PC-3 (cell line): ENCODE results near the gene PAPPA. TPM values are rescaled to one million over a fixed set of nuclear protein-coding genes. Genes with fewer than 3 reads are reported as not detected.

ENCODE experiments used
- ATAC-seq: fragments of 200-7000 bp; cut with Tn5 transposase; 2 replicates; pipeline ENCODE4 v1.9.1; 2020; ENCODE audit warnings: mild to moderate bottlenecking, moderate library complexity
- BruUV-seq: library from RNA; stranded (reverse); fragments of 400-500 nt; replicated peaks from 2 replicates; lab custom pipeline; 2021; lab: Mats Ljungman, UMichigan
- CTCF ChIA-PET: fragments of 300-600 bp; sonication (Branson Sonifier 250); formaldehyde crosslinking; loops from one replicate; lab custom pipeline; 2022; ENCODE audit warnings: antibody characterized with exemption; lab: Charles Lee
- POLR2A ChIA-PET: fragments of 300-600 bp; sonication (Branson Sonifier 250); formaldehyde crosslinking; loops from one replicate; lab custom pipeline; 2022; ENCODE audit warnings: antibody characterized with exemption; ENCODE audit not compliant: unreplicated experiment; lab: Charles Lee
- DNase-seq: peaks from one replicate; pipeline ENCODE4 v3.0.0-alpha.2; 2015
- H2AFZ ChIP-seq: fragments of 300-600 bp; sonication (generic); 2 replicates; pipeline ENCODE4 v1.6.0; 2016; ENCODE audit warnings: antibody characterized with exemption, low read length
- H3F3A ChIP-seq: fragments of 300-600 bp; sonication (generic); one replicate; pipeline ENCODE4 v1.6.0; 2017; ENCODE audit warnings: antibody characterized with exemption, low read length, control low read depth, mild to moderate bottlenecking; ENCODE audit not compliant: unreplicated experiment
- H3K27ac ChIP-seq: fragments of 300-600 bp; sonication (generic); 2 replicates; pipeline ENCODE4 v1.5.1; 2016; ENCODE audit warnings: mild to moderate bottlenecking, low read length
- H3K27me3 ChIP-seq: fragments of 300-600 bp; sonication (generic); 2 replicates; pipeline ENCODE4 v1.6.1; 2016; ENCODE audit warnings: low read length, mixed read lengths
- H3K36me3 ChIP-seq: fragments of 300-600 bp; sonication (generic); 2 replicates; pipeline ENCODE4 v1.6.1; 2016; ENCODE audit warnings: low read depth, mixed run types, low read length, mixed read lengths
- H3K4me1 ChIP-seq: fragments of 300-600 bp; sonication (generic); 2 replicates; pipeline ENCODE4 v1.5.1; 2016; ENCODE audit warnings: low read length; ENCODE audit not compliant: insufficient read depth
- H3K4me2 ChIP-seq: fragments of 300-600 bp; sonication (generic); 2 replicates; pipeline ENCODE4 v1.6.0; 2016; ENCODE audit warnings: low read length
- H3K4me3 ChIP-seq: fragments of 300-600 bp; sonication (generic); 2 replicates; pipeline ENCODE4 v1.5.1; 2016; ENCODE audit warnings: mild to moderate bottlenecking, low read length, mixed read lengths
- H3K79me2 ChIP-seq: fragments of 300-600 bp; sonication (generic); 2 replicates; pipeline ENCODE4 v1.6.1; 2017; ENCODE audit warnings: low read length, mixed read lengths
- H3K9ac ChIP-seq: fragments of 300-600 bp; sonication (generic); 2 replicates; pipeline ENCODE4 v1.6.0; 2016; ENCODE audit warnings: mild to moderate bottlenecking, low read length
- H3K9me2 ChIP-seq: fragments of 300-600 bp; sonication (generic); replicated peaks from 2 replicates; pipeline ENCODE4 v1.6.1; 2016; ENCODE audit warnings: mixed run types, low read length, mixed read lengths
- H3K9me3 ChIP-seq: fragments of 300-600 bp; sonication (generic); 2 replicates; pipeline ENCODE4 v1.6.1; 2016; ENCODE audit warnings: low read length, mixed read lengths
- H4K20me1 ChIP-seq: fragments of 300-600 bp; sonication (generic); 2 replicates; pipeline ENCODE4 v1.6.1; 2016; ENCODE audit warnings: low read length, mixed read lengths
- CTCF ChIP-seq: fragments of 300-600 bp; sonication (generic); conservative IDR thresholded peaks from 2 replicates; pipeline ENCODE4 v1.5.1; 2017; ENCODE audit warnings: antibody characterized with exemption, low read depth, mild to moderate bottlenecking, low read length
- EZH2 ChIP-seq: fragments of 300-600 bp; sonication (generic); IDR thresholded peaks from one replicate; pipeline ENCODE4 v1.6.1; 2017; ENCODE audit warnings: antibody characterized with exemption, mild to moderate bottlenecking, low read length; ENCODE audit not compliant: unreplicated experiment
- EZH2phosphoT487 ChIP-seq: fragments of 300-600 bp; sonication (generic); IDR thresholded peaks from 2 replicates; pipeline ENCODE4 v1.6.1; 2018; ENCODE audit warnings: mild to moderate bottlenecking, antibody characterized with exemption, low read length, borderline replicate concordance
- intact Hi-C: fragments of 100-400 bp; cut with micrococcal nuclease; formaldehyde crosslinking; loops from 2 replicates; pipeline ENCODE4 v1.9.0; 2023
- total RNA-seq: library from RNA; depleted of rRNA; stranded (reverse); fragments of >200 nt; gene quantifications from 2 replicates; pipeline ENCODE4 v1.2.3, GENCODE V29; 2014

Gene PAPPA
- total RNA-seq, 1 experiment from 2014 or later = not detected

- no peaks in the 10 kb centered on the region; the same call in 1 of the 2 replicates for H3K4me1 ChIP-seq
- ChIA-PET POLR2A (no interaction called here), CTCF (no interaction called here)
- H2AFZ ChIP-seq = no peak overlapping the region
- H3K36me3 ChIP-seq = no peaks in the 10 kb centered on the region
- no peaks in the 10 kb centered on the region for H4K20me1 ChIP-seq
- intact Hi-C loops = no loop called here
- no peaks in the 10 kb centered on the region for H3K27me3 ChIP-seq
- no peak overlapping the region for H3K4me3 ChIP-seq
- no peak for TF ChIP-seq EZH2phosphoT487
- no peak for TF ChIP-seq EZH2
- TF ChIP-seq CTCF = no peak
- no peak overlapping the region for H3K27ac ChIP-seq
- no peaks in the 10 kb centered on the region for H3F3A ChIP-seq
- no peaks in the 10 kb centered on the region for H3K79me2 ChIP-seq
- no peak overlapping the region for H3K4me2 ChIP-seq
- ATAC-seq (no peak), DNase-seq (no peak)
- no peaks in the 10 kb centered on the region for H3K9me3 ChIP-seq
- H3K9ac ChIP-seq = no peak overlapping the region
- no peaks in the 10 kb centered on the region for H3K9me2 ChIP-seq
- no TSS peak for BruUV-seq
Observed at GRCh38 chr9:116134975-116135374, 18.6 kb upstream of the PAPPA start.

DNA sequence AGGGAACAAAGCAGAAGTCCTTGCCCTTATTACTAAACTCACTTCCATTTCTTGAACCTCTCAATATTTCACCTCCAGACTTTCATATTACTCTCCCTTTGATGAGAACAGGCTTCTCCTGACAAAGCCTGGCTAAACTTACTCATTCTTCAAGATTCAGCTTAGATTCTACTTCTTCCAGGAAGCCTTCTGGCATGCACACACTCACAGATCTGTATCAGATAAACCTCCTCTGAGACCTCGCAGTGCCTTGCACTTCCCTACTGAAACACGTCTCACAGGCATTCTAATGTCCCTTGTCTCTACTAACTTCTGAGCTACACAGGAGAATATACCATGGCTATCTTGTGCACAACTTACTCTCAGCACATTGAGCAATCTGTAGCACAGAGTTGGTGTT lies 16.6 kb upstream of the PAPPA start:
- ChIA-PET CTCF (no interaction called here), POLR2A (no interaction called here)
- no peaks in the 10 kb centered on the region for H3K27me3 ChIP-seq
- H3K4me2 ChIP-seq = no peak overlapping the region
- no peak for DNase-seq
- H3F3A ChIP-seq = no peaks in the 10 kb centered on the region
- TF ChIP-seq EZH2 (no peak), EZH2phosphoT487 (no peak), CTCF (no peak)
- H3K9ac ChIP-seq = no peak overlapping the region
- no peak overlapping the region for H3K4me3 ChIP-seq
- peaks cover under 1% of the 10 kb centered on the region; the same call in 1 of the 2 replicates for H3K4me1 ChIP-seq
- BruUV-seq = no TSS peak
- no peak for ATAC-seq
- no peaks in the 10 kb centered on the region for H3K9me2 ChIP-seq
- no peaks in the 10 kb centered on the region for H3K9me3 ChIP-seq
- intact Hi-C loops = no loop called here
- H3K27ac ChIP-seq = no peak overlapping the region
- no peaks in the 10 kb centered on the region for H3K79me2 ChIP-seq
- no peaks in the 10 kb centered on the region for H3K36me3 ChIP-seq
- H4K20me1 ChIP-seq = no peaks in the 10 kb centered on the region
- no peak overlapping the region for H2AFZ ChIP-seq

GRCh38 chr9:116137581-116137980 lies 16.0 kb upstream of the PAPPA start:
- POLR2A ChIA-PET = no interaction called here
- no peak for DNase-seq
- H3K4me1 ChIP-seq = peaks cover 6% of the 10 kb centered on the region

More at GRCh38 chr9:116137581-116137980, 16.0 kb upstream of the PAPPA start:
- Histone ChIP-seq H4K20me1 (no peaks in the 10 kb centered on the region), H3F3A (no peaks in the 10 kb centered on the region), H3K4me3 (no peak overlapping the region), H3K27me3 (no peaks in the 10 kb centered on the region), H3K36me3 (no peaks in the 10 kb centered on the region), H3K4me2 (no peak overlapping the region), H3K79me2 (no peaks in the 10 kb centered on the region), H3K9me3 (no peaks in the 10 kb centered on the region), H3K27ac (no peak overlapping the region), H2AFZ (no peak overlapping the region), H3K9me2 (no peaks in the 10 kb centered on the region), H3K9ac (no peak overlapping the region)
- intact Hi-C loops = no loop called here
- CTCF ChIA-PET = no interaction called here
- no TSS peak for BruUV-seq
- TF ChIP-seq CTCF = no peak
- no peak for TF ChIP-seq EZH2phosphoT487
- no peak for TF ChIP-seq EZH2
- no peak for ATAC-seq
